Right lobe of liver (tissue), 6 donors: ENCODE measurements around the gene AP5B1. TPM values are rescaled to one million over a fixed set of nuclear protein-coding genes. Genes with fewer than 3 reads are reported as not detected.

Experiments
- ATAC-seq, 4 donors: fragments of 200-7000 bp; cut with Tn5 transposase; one replicate each; pipeline ENCODE4 v1.9.1; 2020; ENCODE audit warnings: mild to moderate bottlenecking in 4 of 4, moderate library complexity in 4 of 4
- DNase-seq, 3 donors: peaks; one replicate each; pipeline ENCODE4 v3.0.0-alpha.2; 2020
- H3K27ac ChIP-seq, 3 donors: fragments of 200-600 bp; one replicate each; pipeline ENCODE4 v1.8.0; 2022
- H3K27me3 ChIP-seq, 2 donors: fragments of 200-600 bp; one replicate each; pipeline ENCODE4 v1.8.0; 2022
- H3K36me3 ChIP-seq, 4 donors: fragments of 200-600 bp; sonication (generic) in 1 of 4; one replicate each; pipeline versions ENCODE4 v1.5.1 to v1.8.0; 2017 to 2022; ENCODE audit warnings: control low read depth in 1 of 4
- H3K4me1 ChIP-seq, 4 donors: fragments of 200-600 bp; sonication (generic) in 1 of 4; one replicate each; pipeline versions ENCODE4 v1.5.1 to v1.8.0; 2017 to 2022; ENCODE audit warnings: control low read depth in 1 of 4
- H3K4me3 ChIP-seq, 3 donors: fragments of 200-600 bp; one replicate each; pipeline ENCODE4 v1.8.0; 2022
- H3K9me3 ChIP-seq, 4 donors: fragments of 200-600 bp; sonication (generic) in 1 of 4; one replicate each; pipeline versions ENCODE4 v1.5.1 to v1.8.0; 2017 to 2022; ENCODE audit warnings: control low read depth in 1 of 4
- POLR2A ChIP-seq: fragments of 450-650 bp; IDR thresholded peaks from one replicate; pipeline ENCODE4 v1.6.1; 2017; ENCODE audit warnings: antibody characterized with exemption, mild to moderate bottlenecking
- WGBS: methylation state at CpG from one replicate; pipeline ENCODE4 v1.1.6; 2018; ENCODE audit warnings: low coverage, low lambda C conversion rate; ENCODE audit not compliant: insufficient coverage; ENCODE audit errors: missing lambda C conversion rate; 5-methylcytosine and 5-hydroxymethylcytosine counted together
- intact Hi-C, 2 donors: fragments of 100-400 bp; cut with DNase I; formaldehyde crosslinking; loops; one replicate each; pipeline versions ENCODE4 v1.11.2 to v1.14.1; 2022
- total RNA-seq, 6 experiments: library from RNA; depleted of rRNA in 2 of 6; stranded (reverse); fragments of >200 nt in 2 of 6; fragmentation: NEBNext Ultra II Directional in 3 of 6; extraction: Animal tissue kit (Norgen Biotek cat#: 25700) in 3 of 6; gene quantifications; one replicate each; pipeline versions ENCODE4 v1.1.0 to v1.2.4, GENCODE V29; 2016 to 2023
- TF ChIP-seq, protein P1 (sequence below), 4 donors: fragments of 200-600 bp in 3 of 4; fragments of 450-650 bp in 1 of 4; IDR thresholded peaks; one replicate each; pipeline versions ENCODE4 v1.5.1 to v1.8.0; 2016 to 2022; ENCODE audit warnings: antibody characterized with exemption in 4 of 4, mild to moderate bottlenecking in 2 of 4
- donor health status: DM: no; HTN: yes; CAD: no.
- donor health status: DM: no; HTN: no; CAD: no.
- donor health status: DM: no; HTN: no; CAD: no.
- donor health status: DM: no; HTN: yes; CAD: no.
- donor health status: DM: no; HTN: yes; CAD: no.

Gene AP5B1
- total RNA-seq, 6 experiments from 2014 or later, result 5.0 to 13.5 (median 9.7) TPM

DNA sequence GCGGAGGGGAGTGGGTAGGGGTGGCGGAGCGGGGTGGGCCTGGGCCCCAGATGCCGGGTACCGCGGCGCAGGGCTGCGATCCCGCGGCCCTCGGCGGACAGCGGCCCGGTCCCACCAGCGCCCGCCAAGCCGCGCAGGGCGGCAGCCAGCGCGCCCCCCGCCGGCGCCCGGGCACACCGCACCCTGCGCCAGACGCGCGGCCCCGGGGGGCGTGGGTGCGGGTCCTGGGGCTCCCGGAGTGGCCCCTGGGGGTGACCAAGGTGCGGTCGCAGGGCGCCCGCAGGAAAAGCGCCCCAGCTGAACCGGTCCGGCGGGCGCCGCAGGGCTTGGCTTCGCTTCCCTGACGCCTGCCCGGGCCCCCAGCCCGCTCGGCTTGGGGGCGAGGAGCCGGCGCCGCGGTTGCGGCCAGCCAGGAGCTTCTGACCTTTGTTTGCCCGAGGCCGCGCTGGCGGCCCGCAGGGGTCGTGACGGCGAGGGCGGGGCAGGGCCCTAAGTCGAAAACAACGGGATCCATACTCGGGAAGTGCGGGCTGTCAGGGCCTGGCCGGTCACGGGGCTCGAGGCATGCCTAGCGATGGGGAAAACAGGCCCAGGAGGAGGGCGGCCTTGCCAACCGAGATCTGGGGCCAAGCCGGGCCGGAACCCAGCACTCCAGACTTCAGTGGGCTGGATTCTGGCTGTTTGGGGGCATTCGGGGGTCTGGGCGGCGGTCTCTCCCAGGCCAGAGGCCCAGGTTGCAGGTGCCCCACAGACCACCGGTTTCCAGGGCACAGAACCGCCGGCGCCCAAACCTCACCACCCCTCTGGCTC, 581 bp upstream of the AP5B1 start:
- Histone ChIP-seq H3K27me3 (peaks cover 4 to 6% of the 10 kb centered on the region in 2 donors), H3K27ac (peak overlapping the region in 1 of 3 donors; percentile 16), H3K4me1 (peaks cover 0 to 19% (median 6%) of the 10 kb centered on the region in 4 donors), H3K36me3 (peaks cover 0 to 13% (median 7%) of the 10 kb centered on the region in 4 donors), H3K4me3 (peak overlapping the region; percentile 78 to 93 (median 83)), H3K9me3 (no peaks in the 10 kb centered on the region)
- DNase-seq (peak; percentile 49 to 64 (median 61)), ATAC-seq (peak; percentile 22 to 42 (median 38))
- TF ChIP-seq POLR2A, result no peak
- TF ChIP-seq, protein P1, sequence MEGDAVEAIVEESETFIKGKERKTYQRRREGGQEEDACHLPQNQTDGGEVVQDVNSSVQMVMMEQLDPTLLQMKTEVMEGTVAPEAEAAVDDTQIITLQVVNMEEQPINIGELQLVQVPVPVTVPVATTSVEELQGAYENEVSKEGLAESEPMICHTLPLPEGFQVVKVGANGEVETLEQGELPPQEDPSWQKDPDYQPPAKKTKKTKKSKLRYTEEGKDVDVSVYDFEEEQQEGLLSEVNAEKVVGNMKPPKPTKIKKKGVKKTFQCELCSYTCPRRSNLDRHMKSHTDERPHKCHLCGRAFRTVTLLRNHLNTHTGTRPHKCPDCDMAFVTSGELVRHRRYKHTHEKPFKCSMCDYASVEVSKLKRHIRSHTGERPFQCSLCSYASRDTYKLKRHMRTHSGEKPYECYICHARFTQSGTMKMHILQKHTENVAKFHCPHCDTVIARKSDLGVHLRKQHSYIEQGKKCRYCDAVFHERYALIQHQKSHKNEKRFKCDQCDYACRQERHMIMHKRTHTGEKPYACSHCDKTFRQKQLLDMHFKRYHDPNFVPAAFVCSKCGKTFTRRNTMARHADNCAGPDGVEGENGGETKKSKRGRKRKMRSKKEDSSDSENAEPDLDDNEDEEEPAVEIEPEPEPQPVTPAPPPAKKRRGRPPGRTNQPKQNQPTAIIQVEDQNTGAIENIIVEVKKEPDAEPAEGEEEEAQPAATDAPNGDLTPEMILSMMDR (IDR thresholded peaks at IDR 0.05), result peak; percentile 12 to 50 (median 34)
- no CpG with 5 or more reads among the region's 83 CpGs for WGBS
- intact Hi-C loops, result no loop called here

DNA sequence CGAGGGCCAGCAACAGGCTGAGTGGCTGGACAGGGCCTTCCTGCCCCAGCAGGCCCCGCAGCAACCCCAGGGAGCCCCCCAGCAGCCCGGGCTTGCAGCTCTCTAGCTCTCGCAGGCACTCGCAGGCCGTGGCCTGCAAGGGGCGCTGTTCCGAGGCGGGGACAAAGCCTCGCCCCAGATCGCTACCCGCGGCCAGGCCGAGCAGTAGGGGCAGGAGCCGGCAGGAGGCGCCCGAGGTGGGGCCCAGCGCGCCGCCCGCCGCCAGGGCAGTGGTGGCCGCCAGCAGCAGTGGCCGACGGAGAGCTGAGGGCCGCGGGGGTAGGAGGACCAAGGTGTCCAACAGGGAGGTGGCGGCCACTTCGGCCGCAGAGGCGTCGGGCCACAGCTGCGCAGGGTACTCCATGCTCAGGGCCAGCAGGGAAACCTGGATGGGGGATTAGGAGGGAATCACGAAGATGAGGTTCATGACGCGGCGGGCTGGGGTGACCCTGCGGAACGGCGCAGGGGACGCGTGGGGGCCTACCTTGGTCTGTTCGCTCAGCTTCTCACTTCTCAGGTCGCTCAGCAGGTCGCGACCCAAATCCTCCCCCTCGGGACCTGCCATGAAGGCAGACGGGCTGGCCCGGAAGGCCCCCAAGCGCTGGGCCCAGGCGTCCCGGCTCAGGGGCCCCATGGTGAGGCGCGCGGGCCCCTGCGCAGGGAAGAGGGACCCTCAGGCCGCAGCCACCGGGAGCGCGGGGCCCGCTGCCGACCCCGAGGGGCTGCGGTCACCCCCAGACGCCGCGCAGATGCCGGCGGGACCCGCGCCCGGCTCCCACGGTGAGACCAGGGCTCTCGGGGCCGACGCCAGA, 632 bp downstream of the AP5B1 start:
- peak; percentile 74 to 84 (median 81) for ATAC-seq
- 11% methylated on average over 14 of the region's 76 CpGs for WGBS
- H3K27ac ChIP-seq, result peak overlapping the region; percentile 48 to 83 (median 77)
- peak overlapping the region; percentile 78 to 93 (median 83) for H3K4me3 ChIP-seq
- H3K9me3 ChIP-seq, result no peaks in the 10 kb centered on the region
- peaks cover 0 to 24% (median 6%) of the 10 kb centered on the region in 4 donors for H3K4me1 ChIP-seq
- peak; percentile 82 to 86 (median 83) for DNase-seq
- intact Hi-C loops, result no loop called here
- H3K27me3 ChIP-seq, result no peaks in the 10 kb centered on the region
- TF ChIP-seq POLR2A, result peak; percentile 52
- TF ChIP-seq, protein P1 (IDR thresholded peaks at IDR 0.05), result peak; percentile 84 to 94 (median 93)
- H3K36me3 ChIP-seq, result peaks cover 0 to 13% (median 7%) of the 10 kb centered on the region in 4 donors

DNA sequence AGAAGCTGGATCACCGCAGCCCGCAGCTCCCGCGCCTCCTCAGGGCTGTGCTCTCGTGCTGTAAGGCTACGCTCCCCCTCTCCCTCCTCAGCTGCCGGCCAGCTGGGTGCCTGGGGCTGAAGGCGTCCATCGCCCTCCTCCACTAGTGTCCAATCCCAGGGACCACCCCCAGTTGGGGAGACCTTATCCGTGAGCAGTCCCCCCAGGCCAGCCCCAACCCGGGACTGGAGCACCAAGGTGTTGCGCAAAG, 1.2 kb downstream of the AP5B1 start:
- ATAC-seq (no peak), DNase-seq (no peak)
- intact Hi-C loops, result no loop called here
- no peaks in the 10 kb centered on the region for H3K9me3 ChIP-seq
- no peaks in the 10 kb centered on the region for H3K27me3 ChIP-seq
- peak overlapping the region; percentile 48 to 83 (median 77) for H3K27ac ChIP-seq
- peak overlapping the region; percentile 78 to 93 (median 83) for H3K4me3 ChIP-seq
- H3K36me3 ChIP-seq, result peaks cover 0 to 13% (median 7%) of the 10 kb centered on the region in 4 donors
- WGBS, result no CpG with 5 or more reads among the region's 12 CpGs
- H3K4me1 ChIP-seq, result peaks cover 0 to 24% (median 6%) of the 10 kb centered on the region in 4 donors
- TF ChIP-seq POLR2A, result no peak
- TF ChIP-seq, protein P1 (IDR thresholded peaks at IDR 0.05), result no peak

DNA sequence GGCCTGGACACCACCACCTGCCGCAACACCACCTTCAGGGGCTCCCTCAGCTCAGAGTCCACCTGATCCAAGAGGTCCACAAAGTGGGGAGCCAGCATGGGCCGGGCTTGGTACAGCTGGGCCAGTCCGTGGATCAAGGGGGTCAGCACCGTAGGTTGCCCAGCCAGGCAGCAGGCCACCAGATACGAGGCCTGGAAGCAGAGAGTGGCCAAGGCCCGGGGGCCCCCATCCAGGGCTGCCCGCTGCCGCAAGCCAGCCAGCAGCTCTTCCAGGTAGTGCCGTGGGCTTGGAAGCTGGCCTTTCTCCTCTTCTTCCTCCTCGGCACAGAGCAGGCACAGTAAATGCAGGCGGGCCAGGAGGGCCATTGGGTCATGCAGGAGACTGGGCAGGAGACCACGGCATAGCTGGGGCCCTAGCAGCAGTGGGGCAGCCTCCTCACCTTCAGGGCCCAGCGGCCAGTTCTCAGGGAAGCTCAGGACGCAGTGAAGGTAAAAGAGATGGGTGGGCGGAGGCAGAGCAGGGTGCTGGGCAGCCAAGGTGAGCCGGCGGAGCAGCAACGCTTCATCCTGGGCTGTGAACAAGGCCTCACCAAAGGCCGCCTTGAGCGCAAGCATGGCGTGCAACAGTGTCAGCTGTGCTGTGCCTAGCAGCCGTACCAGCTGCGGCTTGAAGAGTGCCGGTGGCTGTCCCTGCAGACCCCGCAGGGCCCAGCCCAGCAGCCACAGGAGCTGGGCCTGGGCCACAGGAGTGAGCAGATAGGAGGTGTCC, 1.7 kb downstream of the AP5B1 start:
- Histone ChIP-seq H3K27me3 (no peaks in the 10 kb centered on the region), H3K4me1 (peaks cover 0 to 24% (median 6%) of the 10 kb centered on the region in 4 donors), H3K36me3 (peaks cover 0 to 13% (median 7%) of the 10 kb centered on the region in 4 donors), H3K4me3 (peak overlapping the region; percentile 78 to 93 (median 83)), H3K9me3 (no peaks in the 10 kb centered on the region), H3K27ac (peak overlapping the region in 2 of 3 donors; percentile 77 to 83)
- DNase-seq (peak in 1 of 3 donors; percentile 52), ATAC-seq (no peak)
- intact Hi-C loops, result no loop called here
- TF ChIP-seq, protein P1 (IDR thresholded peaks at IDR 0.05), result no peak
- no peak for TF ChIP-seq POLR2A
- no CpG with 5 or more reads among the region's 25 CpGs for WGBS
